ENCODE results near the gene PLEKHA5.
"Not testable (repeated sequence)": the region's sequence is repeated elsewhere in the genome, so short reads cannot be mapped to it uniquely, and the experiment has no call there.

Gene PLEKHA5

DNA sequence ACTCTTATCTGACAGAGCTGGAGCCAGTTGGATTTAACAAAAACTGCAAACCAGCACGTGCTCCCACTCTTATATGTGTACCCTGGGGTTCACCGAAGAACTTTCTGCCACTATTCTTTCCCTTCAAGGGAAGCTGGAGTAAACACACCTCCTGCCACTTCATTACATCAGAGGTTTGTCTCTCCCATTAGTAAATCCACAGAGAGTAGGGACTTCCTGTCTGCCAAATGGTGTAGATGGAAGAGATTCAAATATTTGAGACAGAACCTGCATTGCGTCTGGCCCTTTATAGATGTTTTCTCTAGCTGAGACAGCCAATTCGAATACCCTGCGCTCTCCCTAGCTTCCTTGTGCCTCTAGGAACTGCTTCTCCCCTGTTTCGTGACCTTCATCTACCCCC, 280.7 kb downstream of the PLEKHA5 start:
- no peak for DNase-seq (ENCODE audit: low read depth in 2 of 2)

DNA sequence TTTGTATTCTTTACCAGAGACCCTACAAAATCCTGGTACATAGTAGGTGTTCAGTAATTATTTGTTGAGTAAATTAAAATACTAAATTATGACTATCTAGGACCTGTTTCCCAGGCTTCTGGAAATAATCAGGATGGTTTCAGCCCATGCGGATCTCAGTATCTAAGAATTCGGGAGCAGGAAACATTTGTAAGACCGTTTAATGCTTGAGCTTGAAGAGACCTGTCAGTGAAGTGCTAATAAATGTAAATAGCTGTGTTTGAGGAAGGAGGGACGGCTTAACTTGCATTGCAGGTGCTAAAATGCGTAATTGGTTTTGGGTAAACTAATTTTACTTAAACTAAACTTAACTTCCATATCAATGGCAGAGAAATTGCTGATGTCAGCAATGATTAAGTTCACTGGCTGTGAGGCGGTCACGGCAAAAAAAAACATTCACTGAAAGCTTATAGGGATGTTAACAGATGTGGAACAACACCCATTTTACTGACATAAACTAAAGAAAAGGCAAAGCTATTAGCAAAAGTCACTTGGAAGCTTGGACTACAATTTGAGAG, 281.2 kb downstream of the PLEKHA5 start:
- DNase-seq (ENCODE audit: low read depth in 2 of 2) = no peak

DNA sequence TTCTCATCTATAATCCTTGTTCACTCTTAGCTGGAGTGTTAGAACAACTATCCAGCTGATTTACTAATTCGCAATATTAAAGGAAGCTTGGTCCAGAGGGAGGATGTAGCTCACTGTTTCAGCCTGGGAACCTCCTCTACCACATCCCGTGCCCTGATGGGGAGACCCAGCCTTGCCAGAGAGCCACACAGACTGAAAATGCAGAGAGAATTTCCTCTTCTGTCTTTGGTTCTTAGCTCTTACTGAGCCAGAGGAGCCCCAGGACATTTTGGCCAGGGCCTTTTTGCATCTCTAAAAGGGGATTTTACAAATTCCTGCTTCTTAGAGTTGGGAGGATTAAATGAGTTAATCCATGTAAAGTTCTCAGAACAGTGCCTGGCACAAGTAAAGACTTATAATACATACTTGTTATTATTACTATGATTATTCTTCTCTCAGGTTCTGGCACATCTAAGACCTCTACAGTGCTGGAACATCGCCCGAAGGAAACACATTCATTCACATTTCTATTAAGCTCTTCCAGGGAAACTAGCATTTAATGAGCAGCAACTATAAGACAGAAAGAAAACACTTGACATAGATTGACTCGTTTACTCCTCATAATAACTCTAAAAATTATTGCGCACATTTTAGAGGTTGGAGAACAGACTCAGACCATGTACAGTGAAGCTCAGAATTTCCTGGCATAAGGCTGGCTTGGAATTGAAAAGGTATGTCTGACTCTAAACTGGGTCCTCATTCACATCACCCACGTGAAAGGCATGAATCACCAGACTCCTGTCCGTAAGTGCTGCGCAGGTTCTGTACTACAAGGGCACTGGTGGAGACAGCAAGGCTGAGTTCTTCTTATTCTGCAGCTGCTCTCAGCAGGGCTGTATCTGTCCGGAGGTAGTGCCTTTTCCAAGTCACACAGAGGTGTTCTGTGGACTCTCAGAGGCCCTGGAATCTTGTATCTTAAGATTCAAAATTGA, 282.0 kb downstream of the PLEKHA5 start:
- DNase-seq (ENCODE audit: low read depth in 2 of 2) = no peak

DNA sequence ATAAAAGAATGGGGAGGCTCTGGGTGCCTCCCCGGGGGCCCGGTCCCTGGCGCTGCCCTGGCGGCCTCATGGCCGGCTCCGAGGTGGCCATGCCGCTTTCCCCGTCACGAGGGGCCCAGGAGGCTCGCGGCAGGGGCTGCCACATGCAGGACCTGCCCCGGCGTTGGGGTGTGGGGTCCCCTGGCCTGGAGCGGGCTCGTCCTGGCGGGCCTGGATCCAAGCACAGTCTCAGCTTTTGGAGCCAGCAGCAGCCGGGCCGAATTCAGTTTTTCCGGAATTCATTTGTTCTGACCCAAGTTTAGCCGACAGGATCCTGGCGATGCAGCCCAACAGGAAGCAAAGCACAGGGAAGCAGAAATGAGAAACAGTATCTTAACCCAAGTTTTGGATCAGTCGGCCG, 283.3 kb downstream of the PLEKHA5 start:
- DNase-seq (ENCODE audit: low read depth in 2 of 2) = no peak

DNA sequence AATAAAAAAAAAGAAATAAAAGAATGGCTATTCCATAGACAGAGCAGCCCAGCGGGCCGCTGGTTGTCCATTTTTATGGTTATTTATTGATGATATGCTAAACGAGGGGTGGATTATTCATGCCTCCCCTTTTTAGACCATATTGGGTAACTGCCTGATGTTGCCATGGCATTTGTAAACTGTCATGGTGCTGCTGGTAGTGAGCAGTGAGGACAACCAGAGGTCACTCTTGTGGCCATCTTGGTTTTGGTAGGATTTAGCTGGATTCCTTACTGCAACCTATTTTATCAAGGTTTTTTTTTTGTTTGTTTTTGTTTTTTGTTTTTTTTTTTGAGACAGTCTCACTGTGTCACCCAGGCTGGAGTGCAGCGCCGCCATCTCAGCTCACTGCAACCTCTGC, 284.0 kb downstream of the PLEKHA5 start:
- DNase-seq (ENCODE audit: low read depth in 2 of 2) = not testable (repeated sequence)

DNA sequence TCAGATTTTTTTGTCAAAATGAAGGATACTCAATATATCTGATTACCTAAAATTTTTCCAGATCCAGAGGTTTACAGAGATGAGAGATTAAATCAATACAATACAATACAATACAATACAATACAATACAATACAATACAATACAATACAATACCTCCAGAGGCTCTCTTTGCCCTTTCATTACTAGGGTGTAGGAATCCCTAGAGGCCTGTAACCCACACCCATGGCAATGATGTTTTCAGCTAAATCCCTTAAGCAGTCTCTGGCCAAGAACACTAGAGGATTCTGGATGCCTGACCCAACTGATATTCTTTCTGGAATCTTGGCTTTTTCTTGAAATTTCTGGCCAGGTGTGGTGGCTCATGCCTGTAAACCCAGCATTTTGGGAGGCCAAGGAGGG, 286.0 kb downstream of the PLEKHA5 start:
- no peak for DNase-seq (ENCODE audit: low read depth in 2 of 2)

DNA sequence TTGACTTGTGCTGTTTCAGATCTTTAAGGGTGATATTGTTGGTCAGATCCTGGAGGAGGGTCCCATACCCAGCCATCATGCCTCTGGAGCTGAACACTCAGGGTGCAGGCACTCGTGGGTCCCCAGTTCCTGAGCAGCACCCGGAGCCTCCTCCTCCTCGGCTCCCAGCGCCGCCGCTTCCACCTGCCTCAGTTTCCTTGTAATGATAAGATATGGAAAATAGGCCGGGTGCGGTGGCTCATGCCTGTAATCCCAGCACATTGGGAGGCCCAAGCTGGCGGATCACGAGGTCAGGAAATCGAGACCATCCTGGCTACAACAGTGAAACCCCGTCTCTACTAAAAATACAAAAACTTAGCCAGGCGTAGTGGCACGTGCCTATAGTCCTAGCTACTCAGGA, 289.6 kb downstream of the PLEKHA5 start:
- DNase-seq (ENCODE audit: low read depth in 2 of 2) = no peak

DNA sequence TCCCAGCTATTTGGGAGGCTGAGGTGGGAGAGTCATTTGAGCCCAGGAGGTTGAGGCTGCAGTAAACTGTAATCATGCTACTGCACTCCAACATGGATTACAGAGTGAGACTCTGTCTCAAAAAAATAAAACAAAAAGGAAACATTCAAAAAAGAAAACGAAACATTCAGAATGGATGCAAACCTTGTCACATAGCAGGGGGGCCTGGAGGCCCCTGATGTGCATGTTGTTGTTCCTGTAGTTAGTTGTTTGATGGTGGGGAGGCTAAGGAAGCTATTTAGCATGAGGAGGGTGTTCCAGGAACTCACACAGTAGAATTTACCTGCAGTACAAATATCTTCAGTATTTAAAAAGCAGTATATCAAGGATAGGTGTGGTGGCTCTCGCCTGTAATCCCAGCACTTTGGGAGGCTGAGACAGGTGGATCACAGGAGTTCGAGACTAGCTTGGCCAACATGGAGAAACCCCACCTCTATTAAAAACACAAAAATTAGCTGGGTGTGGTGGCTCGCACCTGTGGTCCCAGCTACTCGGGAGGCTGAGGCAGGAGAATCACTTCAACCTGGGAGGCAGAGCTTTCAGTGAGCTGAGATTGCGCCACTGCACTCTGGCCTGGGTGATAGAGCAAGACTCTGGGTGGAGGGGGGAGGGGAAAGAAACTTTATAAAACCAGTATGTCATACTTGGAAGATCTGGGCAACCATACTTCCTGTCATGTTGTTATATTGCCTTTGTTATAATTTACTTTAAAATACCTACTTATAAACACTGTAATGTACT, 292.2 kb downstream of the PLEKHA5 start:
- DNase-seq (ENCODE audit: low read depth in 2 of 2) = no peak

DNA sequence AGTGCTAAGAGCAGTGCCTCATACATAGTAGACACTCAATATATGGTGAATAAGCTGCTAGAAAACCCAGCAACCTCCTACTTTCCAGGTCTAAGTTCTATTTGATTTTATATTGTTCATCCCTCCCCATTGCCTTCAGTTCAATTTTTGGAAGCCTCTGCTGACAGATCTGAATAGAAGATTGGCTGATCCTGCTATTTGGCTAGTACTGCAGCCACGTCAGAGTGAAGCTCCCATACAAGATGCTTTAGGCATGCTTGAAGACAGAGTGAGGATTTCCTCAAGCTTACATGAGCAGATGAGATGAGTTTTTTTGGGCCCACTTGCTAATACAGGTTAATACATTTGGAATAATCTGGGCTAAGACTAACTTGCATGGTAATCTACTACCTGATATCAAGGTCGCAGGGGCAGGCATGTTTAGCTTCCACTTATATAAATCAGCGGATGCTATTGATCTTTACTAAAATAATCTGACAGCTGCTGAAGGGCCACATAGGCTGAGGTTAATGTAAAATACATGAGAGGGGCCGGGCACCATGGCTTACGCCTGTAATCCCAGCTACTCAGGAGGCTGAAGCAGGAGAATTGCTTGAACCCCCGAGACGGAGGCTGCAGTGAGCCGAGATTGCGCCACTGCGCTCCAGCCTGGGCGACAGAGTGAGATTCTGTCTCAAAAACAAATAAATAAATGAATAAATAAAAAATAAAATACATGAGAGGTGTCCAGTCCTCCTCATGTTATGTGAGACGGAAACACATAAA, 293.8 kb downstream of the PLEKHA5 start:
- DNase-seq (ENCODE audit: low read depth in 2 of 2) = no peak
